Activated CD8-positive, alpha-beta memory T cell treated with anti-CD3 and anti-CD28 coated beads, Interleukin-2, amount 50 U/mL, for 48 hours (primary cell): ENCODE measurements around the gene C2orf49.

Source experiments
- DNase-seq: peaks from one replicate; pipeline ENCODE4 v3.0.0-alpha.2; 2020

C2orf49 gene

DNA sequence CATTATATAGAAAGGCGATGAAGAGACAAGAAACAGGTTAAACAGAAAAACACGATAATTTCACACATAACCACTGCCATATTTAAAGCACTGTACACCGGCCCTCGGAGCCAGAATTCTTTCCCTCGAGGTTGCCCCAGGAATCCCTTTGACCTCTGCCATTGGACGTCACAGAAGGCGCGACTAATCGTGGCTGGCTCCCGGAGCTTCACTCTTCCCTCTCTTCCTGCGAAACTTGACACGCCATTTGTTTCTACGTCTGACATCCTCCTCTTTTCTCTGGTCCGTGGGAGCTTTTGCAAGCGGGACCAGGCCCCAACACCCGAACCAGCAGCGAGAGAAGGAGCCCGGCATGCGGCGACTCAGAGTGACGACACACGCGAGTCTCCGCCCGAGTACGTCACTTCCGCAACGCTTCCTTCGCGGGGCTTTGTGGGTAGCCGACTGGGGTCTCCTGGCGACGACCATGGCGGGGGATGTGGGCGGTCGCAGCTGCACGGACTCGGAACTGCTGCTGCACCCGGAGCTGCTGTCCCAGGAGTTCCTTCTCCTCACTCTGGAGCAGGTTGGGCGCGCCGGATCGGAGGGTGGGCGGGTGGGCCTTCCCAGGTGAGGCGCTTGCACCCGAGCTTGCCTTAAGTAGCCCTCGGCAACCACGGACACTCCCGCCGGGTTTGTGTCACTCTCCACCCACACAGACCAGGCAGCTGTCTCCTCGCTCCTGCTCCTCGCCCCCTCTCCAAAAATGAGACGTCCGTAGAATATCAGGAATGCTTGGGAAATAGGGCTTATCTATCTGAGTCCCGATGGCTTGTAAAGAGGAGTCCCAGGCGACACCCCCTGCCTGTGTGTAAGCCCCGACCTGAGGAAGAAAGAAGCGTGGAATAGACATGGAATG lies at the start of gene C2orf49:
C2orf49 (plus strand) TSS at position 419 of the 898 bp plus-strand sequence; CDS start at position 467, 48 bp downstream.
- peak; percentile 93 for DNase-seq

DNA sequence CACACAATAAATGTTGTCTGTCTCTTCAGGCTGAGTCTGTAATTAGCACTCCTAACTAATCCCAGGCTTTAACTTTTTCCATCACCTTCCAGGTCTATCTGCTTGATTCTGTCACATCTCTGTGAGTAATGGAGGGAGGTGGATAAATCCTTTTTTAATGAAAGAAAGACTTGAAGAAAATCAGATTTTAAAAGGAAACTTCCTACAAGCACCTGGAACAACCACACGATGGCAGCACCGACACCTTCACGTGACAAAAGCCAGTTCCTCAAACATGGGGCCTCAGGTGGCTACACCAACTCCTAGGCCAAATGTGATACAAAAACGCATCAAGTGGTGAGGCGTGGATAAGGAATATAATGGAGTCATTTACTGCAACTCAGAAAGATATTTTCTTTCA lies 49.6 kb upstream of the C2orf49 start:
- no peak for DNase-seq

DNA sequence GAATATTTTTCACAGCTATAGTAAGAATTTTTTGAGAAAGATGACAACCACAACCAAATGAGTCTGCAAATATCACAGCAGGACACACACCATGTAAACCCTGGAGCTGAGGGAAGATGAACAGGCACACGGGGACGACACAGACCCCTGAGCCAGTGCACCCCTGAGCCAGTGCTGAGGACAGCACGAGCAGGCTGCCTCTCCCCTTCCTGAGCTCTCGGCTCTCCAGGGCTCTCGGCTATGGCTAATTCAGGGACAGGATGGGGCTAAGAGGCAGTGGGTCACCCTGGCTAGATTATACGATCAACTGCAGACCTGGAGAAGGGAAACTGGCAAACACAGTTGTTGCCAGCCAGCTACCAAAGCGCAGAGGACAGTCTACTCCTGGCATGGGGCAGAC lies 49.2 kb upstream of the C2orf49 start:
- DNase-seq = no peak

DNA sequence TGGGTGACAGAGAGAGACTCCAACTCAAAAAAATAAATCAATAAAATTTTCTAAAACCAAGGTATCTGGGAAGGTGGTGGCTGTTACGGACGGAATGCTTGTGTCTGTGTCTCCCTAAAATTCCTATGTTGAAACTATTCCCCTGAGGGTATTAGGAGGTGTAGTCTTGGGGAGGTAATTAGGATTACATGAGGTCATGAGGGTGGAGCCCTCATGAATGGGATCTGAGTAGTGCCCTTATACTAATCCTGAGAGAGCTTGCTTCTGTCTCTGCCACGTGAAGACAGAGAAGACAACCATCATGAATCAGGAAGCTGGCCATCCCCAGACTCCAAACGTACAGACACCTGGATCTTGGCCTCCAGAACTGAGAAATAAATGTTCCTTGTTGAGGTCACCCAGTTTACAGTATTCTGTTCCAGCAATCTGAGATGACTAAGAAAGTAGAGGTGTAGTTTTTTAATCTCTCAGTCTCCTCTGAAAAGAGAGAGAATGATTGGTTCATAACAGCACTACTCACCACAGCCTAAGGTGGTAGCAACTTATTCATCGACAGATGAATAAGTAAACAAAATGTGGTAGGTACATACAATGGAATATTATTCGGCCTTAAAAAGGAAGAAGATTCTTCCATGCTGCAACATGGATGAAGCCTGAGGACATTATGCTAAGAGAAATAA lies 46.2 kb upstream of the C2orf49 start:
- no peak for DNase-seq

DNA sequence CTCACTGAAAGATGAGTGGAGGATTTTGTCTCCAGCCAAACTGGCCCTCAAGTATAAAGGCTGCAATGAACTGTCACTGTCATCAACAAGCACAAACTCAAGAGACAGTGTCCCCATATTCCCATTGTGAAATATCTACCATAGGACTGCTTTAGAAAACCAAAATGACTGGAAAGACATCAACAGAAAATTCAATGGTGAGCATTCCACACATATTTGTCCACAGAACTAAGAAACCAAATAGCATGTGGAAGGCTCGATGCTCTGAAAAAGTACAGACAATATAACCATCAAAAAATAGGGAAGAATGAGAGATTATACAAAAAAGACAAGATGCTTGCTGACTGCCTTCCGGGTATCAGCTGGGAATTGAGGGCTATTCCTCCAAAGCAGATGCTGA lies 45.4 kb upstream of the C2orf49 start:
- no peak for DNase-seq

DNA sequence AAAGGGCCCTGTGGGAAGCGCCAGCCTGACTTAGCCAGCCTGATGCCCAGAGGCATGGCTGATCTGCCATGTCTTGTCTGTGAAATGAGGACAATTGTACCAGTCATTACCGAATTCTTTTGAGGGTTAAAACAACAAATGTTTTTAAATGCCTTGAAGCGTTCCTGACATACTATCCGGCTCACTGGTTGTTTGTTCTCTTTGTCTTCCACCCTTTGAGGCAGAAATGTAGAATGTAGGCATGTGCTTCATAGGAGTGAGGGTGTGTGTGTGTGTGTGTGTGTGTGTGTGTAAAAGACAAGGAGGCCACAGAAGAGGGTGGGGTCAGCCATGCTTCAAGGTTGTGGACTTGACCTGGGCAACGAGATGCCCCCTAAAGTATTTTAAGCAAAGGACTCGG lies 43.3 kb upstream of the C2orf49 start:
- DNase-seq = no peak

DNA sequence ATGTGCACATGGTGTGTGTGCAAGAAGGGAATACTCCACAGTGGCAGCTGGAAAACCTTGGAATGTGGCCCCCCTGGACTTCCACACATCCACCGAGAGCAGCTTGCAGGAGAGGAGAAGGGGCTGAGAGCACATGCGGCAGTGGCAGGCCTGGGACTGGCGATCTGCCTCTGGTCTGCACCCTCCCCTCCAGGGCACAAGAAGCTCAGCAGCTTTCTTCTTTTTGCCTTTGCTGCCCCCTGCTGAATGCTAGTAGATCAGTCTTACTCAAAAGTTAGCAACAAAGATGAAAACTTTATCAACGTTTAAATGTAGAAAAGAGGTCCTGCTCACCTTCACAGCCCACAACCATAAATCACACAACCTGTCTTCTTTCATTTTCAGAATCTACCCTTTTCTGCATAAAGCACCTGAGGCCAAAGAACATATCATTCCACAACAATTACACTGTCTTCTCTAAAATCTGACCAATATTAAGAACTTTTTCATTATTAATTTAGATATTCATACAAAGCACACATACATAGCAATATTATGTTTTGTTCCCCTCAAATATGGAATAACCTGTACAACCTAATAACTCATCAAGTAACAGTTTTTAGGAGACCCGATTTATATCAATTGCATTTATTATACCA lies 42.4 kb upstream of the C2orf49 start:
- no peak for DNase-seq

DNA sequence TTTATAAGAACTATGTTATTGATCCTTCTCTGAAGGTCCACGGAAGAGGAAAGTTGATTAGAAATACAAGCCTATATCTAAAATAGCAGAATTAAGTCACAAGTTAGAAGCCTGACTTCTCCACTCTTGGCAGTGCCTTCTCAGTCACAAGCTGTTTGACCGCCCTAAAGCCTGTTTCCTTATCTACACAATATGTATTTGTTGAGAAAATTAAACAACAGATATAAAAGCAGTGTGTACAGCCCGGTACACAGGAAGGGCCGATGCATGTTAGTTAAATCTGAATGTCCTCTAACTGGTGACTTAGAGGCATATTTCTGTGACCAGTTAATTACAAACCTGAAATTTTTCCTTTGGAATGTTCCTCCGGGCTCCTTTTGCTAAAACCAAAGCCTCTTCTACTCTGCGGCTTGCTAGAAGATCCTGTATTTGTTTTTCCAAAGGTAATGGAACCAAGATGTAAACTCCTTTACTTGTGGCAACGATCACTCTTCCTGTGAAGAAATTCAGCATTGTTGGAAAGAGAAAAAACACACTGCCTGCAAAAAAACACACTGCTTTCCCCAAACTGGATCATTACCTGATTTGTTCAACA lies 41.2 kb upstream of the C2orf49 start:
- DNase-seq = no peak

DNA sequence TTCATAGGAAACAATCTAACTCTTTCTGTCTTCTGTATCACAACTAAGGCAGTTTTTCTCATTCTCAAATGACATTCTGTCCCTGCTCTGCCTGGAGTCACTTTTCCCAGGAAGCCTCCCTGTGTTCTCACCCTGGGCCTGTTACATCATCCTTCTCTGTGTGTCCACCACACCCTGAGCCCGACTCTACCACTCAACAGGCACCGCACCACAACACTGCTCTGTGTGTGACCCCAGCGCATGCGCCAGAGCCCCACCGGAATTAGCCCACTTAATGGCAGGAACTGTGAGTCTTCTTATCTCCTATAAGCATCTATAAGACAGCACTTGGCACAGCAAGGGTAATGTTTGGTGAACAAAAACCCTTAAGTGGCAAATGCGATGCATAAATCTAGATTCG lies 40.1 kb upstream of the C2orf49 start:
- DNase-seq = no peak

DNA sequence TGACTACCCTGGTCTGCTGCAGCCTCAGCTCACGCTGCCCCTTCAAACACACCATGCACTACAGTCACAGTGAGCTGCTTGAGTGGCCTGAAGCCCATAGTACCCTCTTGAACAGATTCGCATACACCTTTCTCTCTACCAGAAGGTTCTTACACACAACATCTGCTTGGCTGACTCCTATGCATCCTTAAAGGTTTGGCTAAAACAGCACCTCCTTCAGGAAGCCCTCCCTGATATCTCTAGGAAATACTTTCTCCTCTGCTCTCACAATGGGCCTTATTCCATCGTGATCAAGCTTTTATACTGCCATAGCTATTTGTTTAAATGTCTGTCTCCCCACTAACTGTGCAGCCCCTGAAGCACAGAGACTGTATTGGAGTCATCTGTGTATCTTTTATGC lies 39.3 kb upstream of the C2orf49 start:
- no peak for DNase-seq

DNA sequence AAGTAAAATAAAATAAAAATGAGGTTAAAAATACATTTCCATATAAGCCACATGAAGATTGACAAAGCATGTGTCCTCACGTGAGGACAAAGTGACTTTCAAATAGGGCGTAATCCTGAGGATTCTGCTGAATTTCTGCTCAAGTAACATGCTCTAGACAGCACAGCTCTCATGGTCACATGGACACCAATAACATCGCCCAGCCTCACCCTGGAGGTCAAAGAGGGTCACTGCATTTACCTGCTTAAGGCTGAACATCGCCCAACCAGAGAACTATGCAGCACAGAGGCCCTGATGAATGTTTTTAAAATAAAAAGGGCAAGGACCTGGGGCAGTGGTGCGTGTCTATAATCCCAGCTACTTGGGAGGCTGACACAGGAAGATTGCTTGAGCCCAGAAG lies 38.0 kb upstream of the C2orf49 start:
- no peak for DNase-seq

DNA sequence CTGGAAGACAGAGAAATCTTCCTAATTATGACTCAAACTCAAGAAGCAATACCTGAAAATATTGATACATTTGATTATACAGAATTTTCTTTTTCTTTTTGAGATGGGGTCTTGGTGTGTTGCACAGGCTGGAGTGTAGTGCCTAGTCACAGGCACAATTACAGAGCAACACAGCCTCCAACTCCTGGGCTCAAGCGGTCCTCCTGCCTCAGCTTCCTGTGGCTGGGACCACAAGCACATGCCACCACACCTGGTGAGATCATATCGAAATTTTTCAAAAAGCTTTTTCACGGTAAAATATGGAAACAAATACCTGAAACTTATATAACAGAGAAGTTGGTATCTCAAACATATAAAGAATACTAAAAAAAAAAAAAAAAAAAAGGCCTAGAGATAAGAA lies 35.7 kb upstream of the C2orf49 start:
- DNase-seq = no peak

DNA sequence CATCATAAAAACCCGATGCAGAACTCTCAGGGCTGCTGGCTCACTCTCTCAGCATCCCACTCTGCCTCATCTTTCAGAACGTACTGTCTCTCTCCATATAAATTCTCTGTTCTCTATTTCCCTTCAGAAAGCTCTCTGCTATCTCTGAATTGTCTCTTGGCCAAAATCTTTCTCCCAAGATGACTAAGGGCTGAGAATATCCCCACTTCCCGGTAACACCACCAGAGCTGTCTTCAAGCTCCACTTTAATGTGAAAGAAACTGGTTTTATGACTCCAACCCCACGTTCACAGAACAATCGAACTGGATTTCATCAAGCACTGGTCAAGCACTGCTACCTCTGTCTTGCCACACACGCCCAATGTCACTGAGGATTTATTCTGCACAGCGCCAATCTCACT lies 30.2 kb upstream of the C2orf49 start:
- no peak for DNase-seq

DNA sequence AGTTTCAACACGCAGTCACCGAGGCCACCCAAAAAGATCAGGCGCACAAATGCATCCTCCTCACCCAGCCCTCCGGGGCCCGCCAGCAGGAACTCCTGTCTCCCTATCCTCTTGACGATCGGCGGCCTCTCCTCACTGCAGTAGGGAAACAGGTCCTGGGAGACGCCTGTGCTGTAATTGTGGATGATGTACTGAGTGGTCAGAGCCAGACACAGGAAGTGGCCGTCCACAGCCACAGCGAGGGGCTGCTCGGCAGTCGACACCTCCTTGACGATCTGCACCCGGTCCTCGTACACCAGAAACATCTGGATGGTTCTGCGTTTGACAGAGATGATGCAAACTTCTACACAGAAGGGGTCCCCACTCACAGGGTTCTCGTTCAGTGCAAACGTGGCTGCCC lies 29.8 kb upstream of the C2orf49 start:
- DNase-seq = no peak

DNA sequence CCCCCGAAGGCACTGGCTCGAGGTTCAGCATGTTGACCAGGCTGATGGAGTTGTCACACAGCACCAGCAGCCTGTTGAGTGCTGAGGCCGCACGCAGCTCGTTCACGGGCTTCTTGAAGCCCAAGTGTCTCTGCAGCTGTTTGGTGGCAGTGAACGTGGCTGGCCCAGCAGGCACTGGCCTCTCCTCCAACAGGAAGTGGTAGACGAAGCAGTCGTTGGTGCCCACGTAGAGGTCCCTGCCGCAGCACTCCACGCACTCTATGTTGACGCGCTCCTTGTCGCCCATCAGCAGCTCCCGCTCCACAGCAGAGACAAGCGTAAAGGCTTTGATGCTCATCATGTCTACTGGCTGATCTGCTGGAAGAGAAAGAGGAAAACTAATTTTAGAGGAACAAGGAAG lies 29.4 kb upstream of the C2orf49 start:
- no peak for DNase-seq

DNA sequence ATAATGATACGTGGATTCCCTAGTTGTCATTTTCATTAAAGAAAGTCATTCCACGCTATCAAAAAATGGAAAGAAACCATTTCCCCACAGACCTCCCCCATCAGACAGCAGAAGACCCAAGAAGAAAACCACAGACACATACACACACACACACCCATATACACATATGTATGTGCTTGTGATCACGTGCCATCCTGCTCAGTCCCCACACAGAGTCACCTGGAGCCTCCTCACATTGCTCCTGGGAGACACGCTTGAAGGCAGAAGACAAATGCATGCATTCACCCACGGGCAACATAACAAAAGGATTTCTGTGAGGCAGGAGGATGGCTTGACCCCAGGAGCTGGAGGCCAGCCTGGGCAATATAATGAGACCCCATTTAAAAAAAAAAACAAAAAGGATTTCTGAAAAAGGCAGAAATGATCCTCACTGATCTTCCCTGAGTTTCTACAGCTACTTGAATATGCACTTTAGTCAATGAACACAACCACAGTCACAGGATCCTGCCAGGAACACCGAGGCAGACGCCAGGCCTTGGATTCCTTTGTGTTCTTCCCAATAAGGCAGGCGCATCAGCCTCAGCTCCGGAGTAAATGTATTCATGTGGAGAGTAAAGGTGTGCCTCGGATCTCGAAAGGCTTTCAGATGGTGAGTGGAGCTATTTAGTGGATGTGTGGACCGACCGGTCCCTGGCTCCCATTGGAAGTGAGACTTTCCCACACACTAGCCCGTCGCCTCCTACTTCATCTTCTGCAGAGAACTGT lies 28.8 kb upstream of the C2orf49 start:
- no peak for DNase-seq

DNA sequence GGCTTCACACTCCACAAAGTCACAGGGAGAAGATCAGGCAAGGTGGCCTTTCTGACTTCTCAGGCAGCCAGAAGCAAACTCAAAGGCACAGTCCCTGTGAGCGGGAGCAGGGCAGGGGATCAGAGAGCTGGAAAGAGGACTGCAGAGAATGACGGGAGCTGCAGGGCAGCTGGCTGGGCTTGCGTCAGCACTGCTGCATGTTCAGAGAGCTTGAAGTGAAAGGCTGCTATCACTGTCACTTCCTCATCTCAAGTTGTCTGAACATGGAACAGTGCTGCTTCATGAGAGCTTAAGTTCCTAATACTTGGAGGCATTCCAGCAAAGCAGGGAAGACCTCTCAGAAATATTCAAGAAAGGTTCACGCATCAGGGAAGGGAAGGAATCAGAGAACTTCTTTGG lies 28.2 kb upstream of the C2orf49 start:
- DNase-seq = no peak

DNA sequence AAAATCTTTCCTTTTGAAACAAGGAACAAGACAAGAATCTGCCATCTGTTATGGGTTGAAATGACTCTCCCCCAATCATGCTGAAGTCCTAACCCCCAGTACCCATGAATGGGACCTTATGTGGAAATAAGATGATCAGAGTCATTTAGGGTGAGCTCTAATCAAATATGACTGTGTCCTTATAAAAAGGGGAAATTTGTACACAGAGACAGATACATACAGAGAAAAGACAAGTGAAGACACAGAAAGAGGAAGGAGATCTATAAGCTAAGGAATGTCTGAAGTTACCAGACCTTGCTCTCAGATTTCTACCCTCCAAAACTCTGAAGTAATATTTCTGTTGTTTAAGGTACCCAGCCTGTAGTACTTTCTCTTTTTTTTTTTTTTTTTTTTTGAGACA lies 23.5 kb upstream of the C2orf49 start:
- no peak for DNase-seq

DNA sequence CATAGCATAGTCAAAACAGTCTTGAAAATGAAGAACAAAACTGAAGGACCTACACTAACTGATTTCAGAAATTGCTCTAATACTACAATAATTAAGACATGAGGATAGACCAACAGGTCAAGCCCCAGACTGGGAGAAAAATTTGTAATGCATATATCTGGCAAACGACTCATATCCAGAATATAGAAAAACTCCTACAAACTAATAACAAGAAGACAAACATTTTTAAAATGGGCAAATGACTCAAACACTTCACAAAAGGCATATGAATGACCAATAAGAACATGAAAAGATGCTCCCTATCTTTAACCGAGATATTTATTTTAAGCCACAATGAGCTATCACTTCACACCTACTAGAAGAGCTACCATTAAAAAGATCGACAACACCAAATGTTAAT lies 22.0 kb upstream of the C2orf49 start:
- no peak for DNase-seq

DNA sequence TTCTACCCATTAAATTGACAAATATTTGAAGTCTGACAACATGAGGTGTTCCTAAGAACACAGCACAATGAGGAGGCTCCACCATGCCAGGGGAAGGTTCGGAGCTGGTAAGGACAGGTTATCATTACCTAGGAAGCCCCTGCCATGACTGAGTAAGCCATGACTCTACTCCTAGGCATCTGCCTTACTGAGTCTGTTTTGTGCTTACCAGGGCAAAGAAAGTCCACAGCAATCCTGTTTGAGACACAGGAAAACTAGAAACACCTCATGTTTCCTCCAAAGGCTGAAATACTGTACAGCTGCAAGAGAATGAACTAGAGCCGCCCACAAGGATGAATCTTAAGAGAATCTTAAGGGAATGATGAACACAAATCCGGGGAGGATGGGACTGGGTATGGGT lies 19.4 kb upstream of the C2orf49 start:
- no peak for DNase-seq

DNA sequence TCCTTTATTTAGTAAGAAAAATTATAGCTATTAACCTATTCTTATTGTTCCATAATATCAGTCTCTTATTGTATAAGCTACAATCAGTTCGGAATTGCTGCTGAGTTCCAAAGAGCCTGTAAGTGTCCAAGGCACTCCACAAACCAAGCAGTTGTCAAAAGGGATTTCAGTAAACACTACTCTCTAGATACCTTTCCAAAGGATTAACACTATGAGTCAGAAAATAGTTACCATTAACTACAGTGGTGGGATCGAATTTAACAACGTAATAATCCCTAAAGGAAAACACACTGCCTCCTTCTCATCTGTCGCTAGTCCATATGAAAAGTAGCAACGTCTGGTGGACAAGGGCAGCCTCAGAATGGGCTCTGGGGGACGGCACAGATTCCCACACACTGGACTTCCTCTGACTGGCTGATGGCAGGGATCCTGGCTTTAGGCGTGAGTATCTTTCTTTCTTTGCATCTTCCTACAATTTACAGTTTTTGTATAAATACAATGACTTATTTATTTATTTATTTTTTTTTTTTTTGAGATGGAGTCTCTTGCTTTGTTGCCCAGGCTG lies 16.6 kb upstream of the C2orf49 start:
- no peak for DNase-seq

DNA sequence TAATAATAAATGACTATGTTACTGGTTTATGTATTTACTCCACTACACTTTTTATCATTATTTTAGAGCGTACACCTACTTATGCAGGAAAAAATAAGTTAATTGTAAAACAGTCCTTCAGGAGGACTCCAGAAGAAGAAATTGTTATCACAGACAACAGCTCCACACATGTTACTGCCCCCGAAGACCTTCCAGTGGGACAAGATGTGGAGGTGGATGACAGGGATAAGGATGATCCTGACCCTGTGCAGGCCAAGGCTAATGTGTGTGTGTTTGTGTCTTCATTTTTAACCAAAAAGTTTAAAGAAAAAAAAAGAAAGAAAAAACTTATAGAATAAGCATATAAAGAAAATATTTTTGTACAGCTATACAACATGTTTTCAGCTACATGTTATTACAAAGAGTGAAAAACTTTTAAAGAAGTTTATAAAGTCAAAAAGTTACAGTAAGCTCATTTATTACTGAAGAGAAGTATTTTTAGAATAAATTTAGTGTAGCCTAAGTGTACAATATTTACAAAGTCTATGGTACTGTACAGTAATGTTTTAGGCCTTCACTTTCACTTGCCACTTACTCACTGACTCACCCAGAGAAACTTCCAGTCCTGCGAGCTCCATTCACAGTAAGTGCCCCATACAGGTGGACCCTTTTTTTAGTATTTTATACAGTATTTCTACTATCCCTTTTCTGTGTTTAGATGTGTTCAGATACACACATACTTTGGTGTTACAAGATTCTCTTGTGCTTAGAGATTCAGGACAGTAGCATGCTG lies 15.3 kb upstream of the C2orf49 start:
- no peak for DNase-seq
